ENCODE measurements around the gene MYCT1. TPM values are rescaled to one million over a fixed set of nuclear protein-coding genes. Genes with fewer than 3 reads are reported as not detected.
"Not testable (repeated sequence)": the region's sequence is repeated elsewhere in the genome, so short reads cannot be mapped to it uniquely, and the experiment has no call there.

The MYCT1 gene
- total and polyA plus RNA-seq, 4 donors: 11.2 to 44.5 (median 16.2) TPM

DNA sequence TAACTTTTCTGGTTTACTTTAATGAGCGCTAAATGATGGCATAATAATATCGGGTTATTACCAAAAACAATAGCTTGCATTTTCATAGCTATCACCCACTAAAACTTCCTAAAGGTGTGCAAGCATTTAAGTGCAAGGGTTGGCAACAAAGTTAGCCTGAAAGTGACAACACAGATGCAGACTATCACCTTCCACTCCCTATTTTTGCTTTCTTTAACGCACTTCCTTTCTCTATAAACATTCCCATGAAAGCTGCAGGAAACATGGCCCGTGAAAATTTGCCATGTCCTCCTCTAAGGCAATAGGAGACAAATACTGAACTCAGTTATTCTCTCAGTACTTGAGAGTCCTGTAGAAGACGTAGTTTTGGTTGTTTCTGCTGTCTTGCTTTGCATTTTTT, 2.7 kb downstream of the MYCT1 start:
- DNase-seq: peak in 1 of 3 donors; percentile 45
- Histone ChIP-seq H3K36me3 (ENCODE audit: control insufficient read depth in 4 of 4, insufficient read depth in 4 of 4, low read length in 4 of 4) (no peaks in the 10 kb centered on the region), H3K27me3 (ENCODE audit: control insufficient read depth in 3 of 3, insufficient read depth in 3 of 3, low read length in 2 of 3) (no peaks in the 10 kb centered on the region), H3K4me3 (peak overlapping the region; percentile 27), H3K9me3 (ENCODE audit: control insufficient read depth in 4 of 4, insufficient read depth in 3 of 4, low read length in 3 of 4) (no peaks in the 10 kb centered on the region), H3K9ac (ENCODE audit: insufficient read depth in 1 of 2, low read length in 2 of 2) (no peak overlapping the region), H3K4me1 (ENCODE audit: control insufficient read depth in 5 of 5, insufficient read depth in 5 of 5, low read length in 5 of 5) (no peaks in the 10 kb centered on the region), H3K27ac (ENCODE audit: low read depth in 1 of 2, low read length in 1 of 2) (peak overlapping the region in 1 of 2 donors; percentile 53)
- TF ChIP-seq, protein P1, sequence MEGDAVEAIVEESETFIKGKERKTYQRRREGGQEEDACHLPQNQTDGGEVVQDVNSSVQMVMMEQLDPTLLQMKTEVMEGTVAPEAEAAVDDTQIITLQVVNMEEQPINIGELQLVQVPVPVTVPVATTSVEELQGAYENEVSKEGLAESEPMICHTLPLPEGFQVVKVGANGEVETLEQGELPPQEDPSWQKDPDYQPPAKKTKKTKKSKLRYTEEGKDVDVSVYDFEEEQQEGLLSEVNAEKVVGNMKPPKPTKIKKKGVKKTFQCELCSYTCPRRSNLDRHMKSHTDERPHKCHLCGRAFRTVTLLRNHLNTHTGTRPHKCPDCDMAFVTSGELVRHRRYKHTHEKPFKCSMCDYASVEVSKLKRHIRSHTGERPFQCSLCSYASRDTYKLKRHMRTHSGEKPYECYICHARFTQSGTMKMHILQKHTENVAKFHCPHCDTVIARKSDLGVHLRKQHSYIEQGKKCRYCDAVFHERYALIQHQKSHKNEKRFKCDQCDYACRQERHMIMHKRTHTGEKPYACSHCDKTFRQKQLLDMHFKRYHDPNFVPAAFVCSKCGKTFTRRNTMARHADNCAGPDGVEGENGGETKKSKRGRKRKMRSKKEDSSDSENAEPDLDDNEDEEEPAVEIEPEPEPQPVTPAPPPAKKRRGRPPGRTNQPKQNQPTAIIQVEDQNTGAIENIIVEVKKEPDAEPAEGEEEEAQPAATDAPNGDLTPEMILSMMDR (IDR thresholded peaks at IDR 0.05; ENCODE audit: control extremely low read depth, extremely low read depth): no peak
- ATAC-seq (ENCODE audit: insufficient read depth, low FRiP score): no peak
- WGBS, 2 donors: 11 to 21% methylated on average over 5 of the region's 5 CpGs

DNA sequence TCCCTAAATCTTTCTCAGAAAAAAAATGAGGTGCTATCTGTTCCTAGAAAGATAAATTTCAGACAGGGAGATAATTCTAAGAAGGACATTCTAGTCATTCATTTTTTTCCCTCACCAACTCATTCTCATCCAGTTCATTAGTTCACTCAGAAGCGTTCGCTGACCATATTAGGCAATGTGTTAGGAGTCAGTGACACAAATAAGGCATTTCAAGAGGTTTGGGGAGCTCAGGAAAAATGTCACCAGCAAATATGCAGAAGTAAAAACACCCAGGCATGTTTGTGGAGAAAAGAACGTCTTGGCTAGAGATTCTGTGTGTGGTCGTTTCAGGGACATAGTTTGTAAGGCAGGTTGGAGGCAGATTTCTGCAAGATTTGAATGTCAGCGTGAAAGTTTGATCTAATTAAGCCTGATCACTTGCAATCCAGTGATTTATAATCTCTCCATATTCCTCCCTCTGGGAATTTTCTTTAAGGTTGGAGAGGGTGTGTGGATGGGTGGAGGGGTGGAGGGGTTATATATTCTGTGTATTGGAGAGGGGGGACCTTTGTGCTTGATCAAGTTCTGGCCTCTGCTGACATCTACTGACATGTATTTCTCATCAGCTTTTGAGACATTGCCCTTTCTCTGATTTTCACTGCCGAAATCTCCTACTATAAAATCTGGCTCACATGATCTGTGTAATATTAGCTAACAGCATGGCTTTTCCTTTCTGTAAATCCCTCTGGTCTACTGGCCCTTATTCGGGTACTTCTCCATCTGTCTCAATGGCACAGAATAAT, 3.6 kb downstream of the MYCT1 start:
- 8 to 18% methylated on average over 7 of the region's 7 CpGs for WGBS, 2 donors
- Histone ChIP-seq H3K27ac (ENCODE audit: low read depth in 1 of 2, low read length in 1 of 2) (no peak overlapping the region), H3K9me3 (ENCODE audit: control insufficient read depth in 4 of 4, insufficient read depth in 3 of 4, low read length in 3 of 4) (no peaks in the 10 kb centered on the region), H3K9ac (ENCODE audit: insufficient read depth in 1 of 2, low read length in 2 of 2) (no peak overlapping the region), H3K4me1 (ENCODE audit: control insufficient read depth in 5 of 5, insufficient read depth in 5 of 5, low read length in 5 of 5) (no peaks in the 10 kb centered on the region), H3K4me3 (peak overlapping the region; percentile 12), H3K27me3 (ENCODE audit: control insufficient read depth in 3 of 3, insufficient read depth in 3 of 3, low read length in 2 of 3) (no peaks in the 10 kb centered on the region), H3K36me3 (ENCODE audit: control insufficient read depth in 4 of 4, insufficient read depth in 4 of 4, low read length in 4 of 4) (no peaks in the 10 kb centered on the region)
- TF ChIP-seq, protein P1 (IDR thresholded peaks at IDR 0.05; ENCODE audit: control extremely low read depth, extremely low read depth): no peak
- ATAC-seq (ENCODE audit: insufficient read depth, low FRiP score): no peak
- peak in 1 of 3 donors; percentile 13 for DNase-seq

GRCh38 chr6:152701863-152702401, 4.2 kb downstream of the MYCT1 start:
- Histone ChIP-seq H3K36me3 (ENCODE audit: control insufficient read depth in 4 of 4, insufficient read depth in 4 of 4, low read length in 4 of 4) (no peaks in the 10 kb centered on the region), H3K9me3 (ENCODE audit: control insufficient read depth in 4 of 4, insufficient read depth in 3 of 4, low read length in 3 of 4) (no peaks in the 10 kb centered on the region), H3K4me3 (no peak overlapping the region), H3K27ac (ENCODE audit: low read depth in 1 of 2, low read length in 1 of 2) (no peak overlapping the region), H3K27me3 (ENCODE audit: control insufficient read depth in 3 of 3, insufficient read depth in 3 of 3, low read length in 2 of 3) (no peaks in the 10 kb centered on the region), H3K4me1 (ENCODE audit: control insufficient read depth in 5 of 5, insufficient read depth in 5 of 5, low read length in 5 of 5) (no peaks in the 10 kb centered on the region), H3K9ac (ENCODE audit: insufficient read depth in 1 of 2, low read length in 2 of 2) (no peak overlapping the region)
- ATAC-seq (ENCODE audit: insufficient read depth, low FRiP score) (no peak), DNase-seq (no peak)
- 46 to 56% methylated on average over 4 of the region's 4 CpGs for WGBS, 2 donors
- TF ChIP-seq, protein P1 (IDR thresholded peaks at IDR 0.05; ENCODE audit: control extremely low read depth, extremely low read depth): no peak

DNA sequence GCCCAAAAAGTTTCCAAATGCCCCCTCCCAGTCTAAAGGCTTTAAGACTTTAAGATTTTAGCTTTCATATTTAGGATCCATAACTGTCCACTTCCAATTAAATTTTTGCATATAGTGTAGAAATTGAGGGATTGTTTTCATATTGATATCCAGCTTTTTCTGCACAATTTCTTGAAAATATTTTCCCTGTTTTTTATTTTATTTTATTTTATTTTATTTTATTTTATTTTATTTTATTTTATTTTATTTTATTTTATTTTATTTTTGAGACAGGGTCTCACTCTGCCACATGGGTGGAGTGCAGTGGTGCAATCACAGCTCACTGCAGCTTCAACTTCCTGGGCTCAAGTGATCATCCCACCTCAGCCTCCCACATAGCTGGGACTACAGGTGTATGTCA, 6.1 kb downstream of the MYCT1 start:
- ATAC-seq (ENCODE audit: insufficient read depth, low FRiP score); H3K9me3 ChIP-seq (ENCODE audit: control insufficient read depth in 4 of 4, insufficient read depth in 3 of 4, low read length in 3 of 4); H3K9ac ChIP-seq (ENCODE audit: insufficient read depth in 1 of 2, low read length in 2 of 2); H3K27me3 ChIP-seq (ENCODE audit: control insufficient read depth in 3 of 3, insufficient read depth in 3 of 3, low read length in 2 of 3); DNase-seq; H3K4me1 ChIP-seq (ENCODE audit: control insufficient read depth in 5 of 5, insufficient read depth in 5 of 5, low read length in 5 of 5); H3K27ac ChIP-seq (ENCODE audit: low read depth in 1 of 2, low read length in 1 of 2); H3K4me3 ChIP-seq; H3K36me3 ChIP-seq (ENCODE audit: control insufficient read depth in 4 of 4, insufficient read depth in 4 of 4, low read length in 4 of 4): not testable (repeated sequence)
